AML-193 (cell line): Measurements from ENCODE around the gene MOB1B.
"Not testable (repeated sequence)": the region's sequence is repeated elsewhere in the genome, so short reads cannot be mapped to it uniquely, and the experiment has no call there.

Experiments
- DNase-seq, 2 experiments: peaks; one replicate each; lab custom pipeline; 2025; lab: John Stamatoyannopoulos, UW

MOB1B gene

GRCh38 chr4:70901984-70902576, at the start of gene MOB1B:
TSS of gene MOB1B (plus strand) at chr4:70902369. CDS start at chr4:70902537, 168 bp downstream.
- DNase-seq: peak; percentile 28 to 42

GRCh38 chr4:70855464-70855863, 46.7 kb upstream of the MOB1B start:
- DNase-seq: no peak

- DNase-seq: no peak
Observed at GRCh38 chr4:70858454-70858853, 43.7 kb upstream of the MOB1B start.

GRCh38 chr4:70859066-70859465, 43.1 kb upstream of the MOB1B start:
- no peak for DNase-seq

GRCh38 chr4:70863099-70863790, 38.9 kb upstream of the MOB1B start:
- DNase-seq: no peak

GRCh38 chr4:70868778-70869177, 33.4 kb upstream of the MOB1B start:
- no peak for DNase-seq

- DNase-seq: no peak
Observed at GRCh38 chr4:70873216-70873615, 29.0 kb upstream of the MOB1B start.

GRCh38 chr4:70874268-70875156, 27.7 kb upstream of the MOB1B start:
- DNase-seq: no peak

- DNase-seq: no peak
Observed at GRCh38 chr4:70877556-70877955, 24.6 kb upstream of the MOB1B start.

GRCh38 chr4:70880739-70881138, 21.4 kb upstream of the MOB1B start:
- DNase-seq: no peak

GRCh38 chr4:70885174-70885573, 17.0 kb upstream of the MOB1B start:
- DNase-seq: no peak

GRCh38 chr4:70892086-70892769, 9.9 kb upstream of the MOB1B start:
- no peak for DNase-seq

- no peak for DNase-seq
Observed at GRCh38 chr4:70893790-70894189, 8.4 kb upstream of the MOB1B start.

GRCh38 chr4:70895405-70895804, 6.8 kb upstream of the MOB1B start:
- no peak for DNase-seq

GRCh38 chr4:70895811-70896491, 6.2 kb upstream of the MOB1B start:
- DNase-seq: no peak

GRCh38 chr4:70898581-70898980, 3.6 kb upstream of the MOB1B start:
- DNase-seq: not testable (repeated sequence)

- no peak for DNase-seq
Observed at GRCh38 chr4:70901607-70901983, 574 bp upstream of the MOB1B start.

- no peak for DNase-seq
Observed at GRCh38 chr4:70902577-70903290, 565 bp downstream of the MOB1B start.

- DNase-seq: no peak
Observed at GRCh38 chr4:70903291-70903603, 1.1 kb downstream of the MOB1B start.

GRCh38 chr4:70908993-70909556, 6.9 kb downstream of the MOB1B start:
- no peak for DNase-seq

- no peak for DNase-seq
Observed at GRCh38 chr4:70914000-70914399, 11.8 kb downstream of the MOB1B start.
